OCI-LY7 (cell line): Measurements from ENCODE around the gene CRYGN.

Experiments used
- EZH2phosphoT487 ChIP-seq: fragments of 200-600 bp; sonication (generic); IDR thresholded peaks from 2 replicates; pipeline ENCODE4 v1.6.1; 2018; ENCODE audit warnings: low read depth, borderline replicate concordance, mild to moderate bottlenecking, mixed run types, antibody characterized with exemption, low read length, moderate library complexity, mixed read lengths
- TF ChIP-seq, protein P1 (sequence below): fragments of 200-600 bp; sonication (generic); conservative IDR thresholded peaks from 2 replicates; pipeline ENCODE4 v1.5.1; 2014; ENCODE audit warnings: mild to moderate bottlenecking, antibody characterized with exemption, low read length, moderate library complexity, mixed read lengths

DNA sequence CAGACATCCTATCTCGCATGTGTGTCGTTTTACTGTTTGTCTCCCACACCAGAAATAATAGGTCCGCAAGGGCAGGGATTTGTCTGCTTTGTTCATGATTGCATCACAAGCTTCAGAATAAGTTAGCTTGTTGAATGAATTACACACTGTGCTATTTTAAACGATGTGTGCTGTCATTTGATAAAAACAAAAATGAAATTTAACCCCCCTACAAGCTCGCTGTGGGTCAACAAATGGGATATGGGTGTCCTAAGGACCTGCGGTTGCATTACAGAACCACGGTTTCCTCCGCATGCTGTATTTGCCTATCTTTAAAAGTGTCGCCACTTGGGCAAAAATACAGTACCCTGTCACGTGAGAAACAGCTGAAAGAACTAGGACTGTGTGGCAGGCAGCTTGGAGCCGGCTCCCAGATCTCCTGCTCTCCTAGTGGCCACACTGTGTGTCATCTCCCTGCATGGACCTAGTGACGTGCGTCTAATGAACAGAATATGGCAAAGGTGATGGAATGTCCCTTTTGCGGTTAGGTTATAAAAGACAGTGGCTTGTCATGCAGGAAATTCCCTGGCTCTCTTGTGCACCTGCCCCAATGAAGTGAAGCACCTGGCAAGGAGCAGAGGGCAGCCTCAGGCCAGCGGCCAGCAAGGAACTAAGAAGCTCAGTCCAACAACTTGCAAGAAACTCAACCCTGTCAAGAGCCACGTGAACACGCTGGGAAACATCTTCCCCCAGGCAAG is 32.9 kb upstream of the CRYGN start:
- TF ChIP-seq, protein P1, sequence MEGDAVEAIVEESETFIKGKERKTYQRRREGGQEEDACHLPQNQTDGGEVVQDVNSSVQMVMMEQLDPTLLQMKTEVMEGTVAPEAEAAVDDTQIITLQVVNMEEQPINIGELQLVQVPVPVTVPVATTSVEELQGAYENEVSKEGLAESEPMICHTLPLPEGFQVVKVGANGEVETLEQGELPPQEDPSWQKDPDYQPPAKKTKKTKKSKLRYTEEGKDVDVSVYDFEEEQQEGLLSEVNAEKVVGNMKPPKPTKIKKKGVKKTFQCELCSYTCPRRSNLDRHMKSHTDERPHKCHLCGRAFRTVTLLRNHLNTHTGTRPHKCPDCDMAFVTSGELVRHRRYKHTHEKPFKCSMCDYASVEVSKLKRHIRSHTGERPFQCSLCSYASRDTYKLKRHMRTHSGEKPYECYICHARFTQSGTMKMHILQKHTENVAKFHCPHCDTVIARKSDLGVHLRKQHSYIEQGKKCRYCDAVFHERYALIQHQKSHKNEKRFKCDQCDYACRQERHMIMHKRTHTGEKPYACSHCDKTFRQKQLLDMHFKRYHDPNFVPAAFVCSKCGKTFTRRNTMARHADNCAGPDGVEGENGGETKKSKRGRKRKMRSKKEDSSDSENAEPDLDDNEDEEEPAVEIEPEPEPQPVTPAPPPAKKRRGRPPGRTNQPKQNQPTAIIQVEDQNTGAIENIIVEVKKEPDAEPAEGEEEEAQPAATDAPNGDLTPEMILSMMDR, result no peak
- TF ChIP-seq EZH2phosphoT487, result no peak
